Small intestine (tissue), 7 donors: Measurements from ENCODE around the gene FAM72A. TPM values are rescaled to one million over a fixed set of nuclear protein-coding genes. Genes with fewer than 3 reads are reported as not detected.
"Not testable (repeated sequence)": the region's sequence is repeated elsewhere in the genome, so short reads cannot be mapped to it uniquely, and the experiment has no call there.

Experiments
- DNase-seq, 2 donors: peaks; one replicate each; pipeline versions ENCODE4 v3.0.0 to v3.0.0-alpha.2; 2013
- FAIRE-seq: peaks from 2 replicates; lab custom pipeline; 2012; peaks lifted over from hg19 to GRCh38; lab: Jason Lieb, UNC
- H3K27ac ChIP-seq, 3 donors: one replicate each; pipeline ENCODE4 v1.5.1; 2013; ENCODE audit warnings: low read length in 2 of 3, mild to moderate bottlenecking in 2 of 3, control low read depth in 1 of 3, inconsistent platforms in 1 of 3, low read depth in 1 of 3, moderate library complexity in 1 of 3
- H3K27me3 ChIP-seq, 3 donors: one replicate each; pipeline ENCODE4 v1.6.1; 2013; ENCODE audit warnings: low read length in 3 of 3, inconsistent platforms in 1 of 3; ENCODE audit not compliant: control insufficient read depth in 3 of 3, insufficient read depth in 3 of 3
- H3K36me3 ChIP-seq, 3 donors: one replicate each; pipeline ENCODE4 v1.6.1; 2013; ENCODE audit warnings: low read length in 3 of 3, inconsistent platforms in 1 of 3, low read depth in 1 of 3, mild to moderate bottlenecking in 1 of 3, moderate library complexity in 1 of 3; ENCODE audit not compliant: control insufficient read depth in 3 of 3, insufficient read depth in 2 of 3
- H3K4me1 ChIP-seq, 3 donors: one replicate each; pipeline ENCODE4 v1.6.1; 2013; ENCODE audit warnings: low read length in 2 of 3, inconsistent platforms in 1 of 3, low read depth in 1 of 3, mild to moderate bottlenecking in 1 of 3, moderate library complexity in 1 of 3; ENCODE audit not compliant: control insufficient read depth in 3 of 3, insufficient read depth in 2 of 3
- H3K4me3 ChIP-seq, 3 donors: one replicate each; pipeline ENCODE4 v1.5.1; 2013; ENCODE audit warnings: low read length in 3 of 3, control low read depth in 1 of 3, inconsistent platforms in 1 of 3, low read depth in 1 of 3, mild to moderate bottlenecking in 1 of 3, moderate library complexity in 1 of 3
- H3K9me3 ChIP-seq, 2 donors: one replicate each; pipeline ENCODE4 v1.6.1; 2013; ENCODE audit warnings: low read depth in 1 of 2, low read length in 1 of 2; ENCODE audit not compliant: control insufficient read depth in 2 of 2, insufficient read depth in 1 of 2
- WGBS, 3 donors: extraction: QIAGEN DNeasy Blood & Tissue Kit; methylation state at CpG; one replicate each; pipeline ENCODE4 v1.1.7; 2013; 5-methylcytosine and 5-hydroxymethylcytosine counted together
- polyA plus RNA-seq, 4 donors: library from polyadenylated mRNA; stranded (reverse) in 3 of 4; unstranded in 1 of 4; fragments of 200-250 nt in 3 of 4; fragments of 120-200 nt in 1 of 4; gene quantifications; one replicate each; pipeline versions ENCODE4 v1.2.1 to v1.2.3, GENCODE V29; 2013
- donor health status: healthy with polysubstance abuse.
- donor health status: control.
- donor health status: control.
- donor health status: Bipolar disorder and iron deficiency.
- donor health status: healthy.

Gene FAM72A
- polyA plus RNA-seq, 4 donors: 1.6 to 5.7 (median 2.0) TPM

- DNase-seq, H3K9me3 ChIP-seq, H3K36me3 ChIP-seq, H3K4me1 ChIP-seq, H3K27me3 ChIP-seq, FAIRE-seq, H3K27ac ChIP-seq, H3K4me3 ChIP-seq: not testable (repeated sequence)
Observed at GRCh38 chr1:206179666-206180065, 23.0 kb downstream of the FAM72A start.

- not testable (repeated sequence) for DNase-seq, FAIRE-seq, H3K27ac ChIP-seq, H3K4me1 ChIP-seq, H3K9me3 ChIP-seq, H3K27me3 ChIP-seq, H3K4me3 ChIP-seq, H3K36me3 ChIP-seq
- WGBS, 3 donors: 52 to 67% (median 54%) methylated on average over 9 of the region's 9 CpGs
Observed at GRCh38 chr1:206178061-206178989, 24.3 kb downstream of the FAM72A start.

- not testable (repeated sequence) for H3K9me3 ChIP-seq, FAIRE-seq, H3K27ac ChIP-seq, H3K27me3 ChIP-seq, H3K4me3 ChIP-seq, H3K4me1 ChIP-seq, DNase-seq, H3K36me3 ChIP-seq
- WGBS, 3 donors: 75 to 100% (median 94%) methylated on average over 1 of the region's 2 CpGs
Observed at GRCh38 chr1:206176114-206176502, 26.5 kb downstream of the FAM72A start.

GRCh38 chr1:206175459-206176113, 27.1 kb downstream of the FAM72A start:
- not testable (repeated sequence) for H3K4me1 ChIP-seq, H3K27ac ChIP-seq, FAIRE-seq, H3K4me3 ChIP-seq, H3K36me3 ChIP-seq, H3K9me3 ChIP-seq, H3K27me3 ChIP-seq, DNase-seq
- WGBS, 3 donors: 59 to 70% (median 66%) methylated on average over 1 of the region's 4 CpGs

GRCh38 chr1:206174182-206174868, 28.3 kb downstream of the FAM72A start:
- H3K4me3 ChIP-seq, FAIRE-seq, H3K4me1 ChIP-seq, H3K27me3 ChIP-seq, H3K27ac ChIP-seq, DNase-seq, H3K36me3 ChIP-seq, H3K9me3 ChIP-seq: not testable (repeated sequence)
- WGBS, 3 donors: 79 to 84% (median 83%) methylated on average over 7 of the region's 7 CpGs

- not testable (repeated sequence) for H3K36me3 ChIP-seq, H3K27me3 ChIP-seq, H3K4me1 ChIP-seq, FAIRE-seq, H3K4me3 ChIP-seq, H3K9me3 ChIP-seq, H3K27ac ChIP-seq, DNase-seq
- 82 to 100% (median 92%) methylated on average over 1 of the region's 2 CpGs for WGBS, 3 donors
Observed at GRCh38 chr1:206173110-206173719, 29.4 kb downstream of the FAM72A start.

GRCh38 chr1:206169794-206170193, 32.8 kb downstream of the FAM72A start:
- not testable (repeated sequence) for H3K27me3 ChIP-seq, H3K9me3 ChIP-seq, FAIRE-seq, H3K4me3 ChIP-seq, H3K36me3 ChIP-seq, H3K27ac ChIP-seq, DNase-seq, H3K4me1 ChIP-seq
- WGBS, 3 donors: 55 to 75% (median 71%) methylated on average over 1 to 2 of the region's 3 CpGs
